NCI-H226 (cell line): Measurements from ENCODE around the gene BRD9.
"Not testable (repeated sequence)": the region's sequence is repeated elsewhere in the genome, so short reads cannot be mapped to it uniquely, and the experiment has no call there.

Experiments
- DNase-seq: peaks from one replicate; pipeline ENCODE4 v3.0.0-alpha.2; 2015

Gene BRD9

DNA sequence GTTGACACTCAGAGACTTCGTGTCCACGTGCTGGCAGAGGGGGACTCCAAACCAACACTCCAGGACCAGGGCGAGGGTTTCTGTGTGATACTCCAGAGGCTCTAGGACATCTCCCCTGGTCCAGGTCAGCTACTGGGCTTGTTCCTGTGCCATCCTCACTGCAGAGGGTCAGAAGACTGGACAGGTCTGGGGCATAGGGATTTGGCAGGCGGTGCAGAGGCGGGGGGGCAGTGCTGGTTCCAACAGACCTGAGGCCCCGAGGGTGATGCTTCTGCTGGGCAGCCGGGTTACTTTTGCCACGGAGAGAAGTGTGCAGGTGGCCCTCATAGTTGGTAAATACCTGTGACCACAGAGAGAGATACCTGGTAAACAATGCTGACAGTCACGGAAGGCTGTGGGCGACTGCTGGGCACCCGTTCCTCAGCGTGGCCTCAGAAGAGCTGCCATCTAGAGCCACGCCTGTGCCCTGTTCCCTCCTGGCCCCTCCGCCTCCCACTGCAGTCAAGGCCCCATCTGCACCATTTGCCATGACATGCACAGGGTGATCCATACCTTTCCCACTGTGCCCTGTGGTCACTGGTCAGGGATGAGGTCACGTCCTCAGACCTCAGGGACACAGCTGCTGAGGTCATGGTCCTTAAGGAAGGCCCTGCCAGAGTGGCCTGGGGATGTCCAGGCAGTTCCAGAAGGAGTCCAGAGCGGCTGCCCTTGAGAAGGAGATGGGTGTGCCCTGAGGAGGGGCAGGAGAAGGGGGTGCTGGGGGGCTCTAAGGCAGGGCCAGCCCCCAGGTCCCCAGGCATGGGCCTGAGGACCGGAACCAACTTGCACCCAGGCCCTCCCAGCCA is 30.1 kb upstream of the BRD9 start:
- no peak for DNase-seq

DNA sequence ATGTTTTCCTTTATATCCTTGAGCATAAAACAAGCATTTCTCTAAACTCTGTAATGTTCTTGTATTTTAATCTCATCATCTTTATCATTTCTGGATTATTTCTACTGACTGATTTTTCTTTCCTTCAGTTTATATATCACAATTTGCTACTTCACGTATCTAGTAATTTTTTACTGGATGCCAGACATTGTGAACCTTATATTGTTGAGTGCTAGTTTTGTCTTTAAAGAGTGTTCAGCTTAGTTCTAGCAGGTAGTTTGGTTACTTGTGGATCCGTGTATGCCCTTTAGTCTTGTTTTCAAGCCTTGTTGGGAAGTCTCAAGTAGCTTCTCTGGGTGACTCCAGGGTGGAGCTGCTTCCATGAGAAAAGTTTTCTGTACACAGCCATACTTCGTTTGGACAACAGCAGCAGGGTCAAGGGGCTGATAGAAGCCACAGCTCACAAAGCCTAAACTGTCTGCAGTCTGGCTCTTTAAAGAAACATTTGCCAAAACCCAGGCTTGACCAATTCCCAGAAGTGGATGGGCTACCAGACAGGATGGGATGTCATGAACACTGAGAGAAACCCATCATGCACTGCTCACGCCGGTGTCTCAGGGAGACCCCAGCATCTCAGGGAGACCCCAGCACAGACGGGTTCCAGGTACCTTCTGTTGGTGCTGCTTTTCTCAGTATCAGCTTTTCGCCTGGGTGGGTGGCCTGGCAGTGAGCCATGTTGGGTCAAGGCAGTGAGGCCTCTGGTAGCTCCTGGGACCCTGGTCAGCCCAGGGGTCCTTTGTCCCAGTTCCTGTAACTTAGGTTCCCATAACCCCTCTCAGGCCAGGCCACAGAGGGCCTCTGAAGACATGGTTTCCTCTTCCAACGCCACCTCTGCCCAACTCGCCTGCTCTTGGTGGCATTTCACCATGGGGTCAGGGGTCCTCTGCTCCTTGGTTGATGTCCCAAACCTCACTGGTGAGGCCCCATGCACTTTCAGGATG is 29.1 kb upstream of the BRD9 start:
- no peak for DNase-seq

DNA sequence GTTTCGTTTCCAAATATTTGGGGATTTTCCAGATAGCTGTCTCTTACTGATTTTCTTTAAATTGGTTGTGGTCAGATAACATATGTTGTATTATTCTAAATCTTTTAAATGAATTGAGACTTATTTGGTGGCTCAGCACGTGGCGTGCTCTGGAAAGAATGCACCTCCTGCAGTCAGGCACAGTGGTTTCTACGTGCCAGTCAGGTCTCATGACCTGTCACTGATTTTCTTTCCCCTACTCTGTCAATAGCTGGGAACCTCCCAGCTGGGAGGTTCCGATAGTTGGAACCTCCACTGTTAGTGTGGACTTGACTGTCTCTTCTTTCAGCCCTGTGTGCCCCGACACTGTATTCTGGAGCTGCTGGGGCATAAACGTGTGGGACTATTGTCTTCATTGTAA is 27.7 kb upstream of the BRD9 start:
- no peak for DNase-seq

DNA sequence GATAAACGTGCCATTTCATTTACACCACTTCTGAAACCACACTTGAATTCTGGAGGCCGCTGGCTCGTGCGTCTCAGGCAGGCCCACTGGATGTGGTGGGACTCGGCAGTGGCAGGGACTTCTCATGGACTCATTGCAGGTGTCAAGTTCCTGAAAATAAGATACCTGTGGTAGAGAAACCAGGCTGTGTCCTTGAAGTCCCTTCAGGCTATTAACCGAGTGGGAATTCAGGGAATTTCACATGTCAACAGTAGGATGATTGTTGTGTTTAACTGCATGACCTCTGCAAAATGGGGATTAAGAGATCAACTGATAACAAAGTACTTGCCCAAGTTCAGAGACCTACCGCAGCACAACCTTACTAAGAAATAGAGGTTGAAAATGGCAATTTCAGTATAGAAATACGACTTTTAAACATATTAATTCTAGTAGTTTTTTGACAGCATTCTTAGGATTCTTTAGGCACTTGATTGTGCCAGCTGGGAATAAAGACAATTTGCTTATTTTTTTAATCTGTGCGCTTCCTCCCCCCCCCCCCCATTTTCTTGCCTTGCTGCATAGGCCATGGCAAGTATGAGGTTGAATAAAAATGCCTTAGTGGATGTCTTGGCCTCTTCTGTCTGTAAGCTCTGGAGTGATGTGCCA is 26.9 kb upstream of the BRD9 start:
- DNase-seq = no peak

DNA sequence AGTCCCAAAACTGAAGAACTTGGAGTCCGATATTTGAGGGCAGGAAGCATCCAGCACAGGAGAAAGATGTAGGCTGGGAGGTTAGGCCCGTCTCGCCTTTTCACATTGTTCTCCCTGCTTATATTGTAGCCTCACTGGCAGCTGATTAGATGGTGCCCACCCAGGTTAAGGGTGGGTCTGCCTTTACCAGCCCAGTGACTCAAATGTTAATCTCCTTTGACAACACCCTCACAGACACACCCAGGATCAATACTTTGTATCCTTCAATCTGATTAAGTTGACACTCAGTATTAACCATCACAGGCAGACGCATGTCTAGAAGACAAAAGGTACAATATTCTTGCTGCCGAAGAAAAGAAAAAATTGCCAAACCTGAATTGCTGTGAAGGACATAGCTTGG is 26.1 kb upstream of the BRD9 start:
- DNase-seq = not testable (repeated sequence)

DNA sequence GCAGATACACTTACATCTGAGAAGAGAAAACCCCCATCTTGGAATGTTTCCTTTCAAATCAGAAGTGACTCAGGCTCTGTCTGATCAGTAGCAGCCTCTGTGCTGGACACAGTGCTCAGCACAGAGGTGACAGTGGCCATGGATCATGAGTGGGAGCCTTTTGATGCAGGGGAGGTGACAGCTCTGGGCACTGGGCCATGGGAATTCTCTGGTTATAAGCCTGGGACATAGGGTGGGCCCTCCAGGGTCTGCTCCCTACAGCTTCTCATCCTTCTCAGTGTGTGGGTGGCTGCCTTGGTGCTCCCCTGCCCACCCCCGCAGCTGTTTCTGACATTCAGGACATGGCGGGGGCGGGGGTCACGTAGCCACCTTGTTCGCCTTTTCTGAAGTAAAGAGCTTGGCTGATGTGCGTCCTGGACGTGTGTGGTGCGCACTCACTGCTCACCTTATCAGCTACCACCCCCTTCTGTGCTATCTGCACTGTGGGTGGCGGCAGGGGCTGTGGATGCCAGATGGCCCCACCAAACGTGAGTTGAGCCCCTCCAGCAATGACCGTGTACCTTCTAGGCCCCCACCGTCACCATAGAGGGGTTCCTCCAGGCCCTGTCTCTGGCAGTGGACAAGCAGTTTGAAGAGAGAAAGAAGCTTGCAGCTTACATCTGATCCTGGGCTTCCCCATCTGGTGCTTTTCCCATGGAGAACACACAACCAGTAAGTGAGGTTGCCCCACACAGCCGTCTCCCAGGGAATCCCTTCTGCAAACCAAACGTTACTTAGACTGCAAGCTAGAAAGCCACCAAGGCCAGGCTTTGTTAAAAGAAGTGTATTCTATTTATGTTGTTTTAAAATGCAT is 24.1 kb upstream of the BRD9 start:
- DNase-seq = no peak

DNA sequence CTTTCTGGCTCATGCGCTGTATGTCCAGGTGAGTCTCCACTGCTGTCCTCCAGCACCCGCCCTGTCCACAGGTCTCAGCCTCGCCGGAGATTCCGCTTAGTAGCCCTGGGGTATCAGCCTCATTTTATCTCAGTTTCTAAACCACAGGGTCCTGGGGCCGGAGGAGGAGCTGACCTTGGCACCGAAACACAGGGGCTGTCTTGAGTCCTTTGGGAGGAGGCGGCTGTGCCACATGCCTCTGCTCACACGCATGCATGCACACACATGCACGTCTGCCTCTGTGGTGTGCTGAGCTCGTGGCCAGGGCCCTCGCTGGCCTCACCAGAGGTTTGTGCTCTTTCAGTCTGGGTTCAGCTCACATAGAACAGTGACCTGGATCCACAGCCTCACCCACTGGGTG is 23.3 kb upstream of the BRD9 start:
- no peak for DNase-seq

DNA sequence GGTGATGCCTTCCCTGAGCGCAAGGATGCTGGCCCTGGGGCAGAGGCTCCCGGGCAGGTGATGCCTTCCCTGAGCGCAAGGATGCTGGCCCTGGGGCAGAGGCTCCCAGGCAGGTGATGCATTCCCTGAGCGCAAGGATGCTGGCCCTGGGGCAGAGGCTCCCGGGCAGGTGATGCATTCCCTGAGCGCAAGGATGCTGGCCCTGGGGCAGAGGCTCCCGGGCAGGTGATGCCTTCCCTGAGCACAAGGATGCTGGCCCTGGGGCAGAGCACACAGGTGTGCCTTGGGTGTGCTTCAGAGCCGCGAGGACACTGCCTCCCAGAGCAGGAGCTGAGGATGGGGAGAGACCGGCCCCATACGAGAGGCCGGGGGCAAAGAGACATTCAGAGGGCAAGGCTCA is 22.7 kb upstream of the BRD9 start:
- DNase-seq = not testable (repeated sequence)

DNA sequence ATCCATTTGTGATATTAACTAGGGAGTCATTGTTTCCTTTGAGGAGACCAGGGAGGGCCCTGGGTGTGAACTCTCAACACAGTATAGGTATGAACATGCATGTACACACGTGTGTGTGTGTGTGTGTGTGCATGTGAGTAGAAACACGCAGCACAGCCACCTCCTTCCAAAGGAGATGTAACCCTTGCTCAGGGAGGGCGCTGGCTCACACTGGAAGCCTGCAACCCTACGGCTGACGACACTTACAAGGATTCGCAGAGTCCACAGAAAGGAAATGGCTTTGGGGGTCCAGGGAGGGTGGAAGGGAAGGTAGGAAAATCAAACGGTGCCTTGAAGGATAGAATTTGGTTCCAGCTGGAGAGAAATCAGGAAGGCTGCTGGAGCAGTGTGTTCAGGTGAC is 22.0 kb upstream of the BRD9 start:
- no peak for DNase-seq

DNA sequence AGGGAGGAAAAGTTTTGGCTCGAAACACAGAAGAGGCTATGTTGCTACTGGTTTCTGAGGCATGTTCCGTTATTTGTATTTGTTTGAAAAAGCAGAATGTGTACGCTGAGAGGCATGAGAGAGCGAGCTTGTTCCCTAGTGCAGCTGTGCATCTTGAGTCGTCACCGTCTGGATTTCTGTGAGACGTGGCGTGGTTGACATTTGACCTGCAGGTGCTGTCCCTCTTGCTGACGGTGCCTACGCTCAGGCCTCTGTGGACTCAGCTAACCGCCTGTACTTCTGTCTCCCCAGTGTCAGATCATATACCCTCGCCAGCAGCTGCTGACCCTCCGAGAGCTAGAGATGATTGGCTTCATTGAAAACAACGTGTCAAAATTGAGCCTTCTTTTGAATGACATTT is 21.6 kb upstream of the BRD9 start:
- DNase-seq = no peak

DNA sequence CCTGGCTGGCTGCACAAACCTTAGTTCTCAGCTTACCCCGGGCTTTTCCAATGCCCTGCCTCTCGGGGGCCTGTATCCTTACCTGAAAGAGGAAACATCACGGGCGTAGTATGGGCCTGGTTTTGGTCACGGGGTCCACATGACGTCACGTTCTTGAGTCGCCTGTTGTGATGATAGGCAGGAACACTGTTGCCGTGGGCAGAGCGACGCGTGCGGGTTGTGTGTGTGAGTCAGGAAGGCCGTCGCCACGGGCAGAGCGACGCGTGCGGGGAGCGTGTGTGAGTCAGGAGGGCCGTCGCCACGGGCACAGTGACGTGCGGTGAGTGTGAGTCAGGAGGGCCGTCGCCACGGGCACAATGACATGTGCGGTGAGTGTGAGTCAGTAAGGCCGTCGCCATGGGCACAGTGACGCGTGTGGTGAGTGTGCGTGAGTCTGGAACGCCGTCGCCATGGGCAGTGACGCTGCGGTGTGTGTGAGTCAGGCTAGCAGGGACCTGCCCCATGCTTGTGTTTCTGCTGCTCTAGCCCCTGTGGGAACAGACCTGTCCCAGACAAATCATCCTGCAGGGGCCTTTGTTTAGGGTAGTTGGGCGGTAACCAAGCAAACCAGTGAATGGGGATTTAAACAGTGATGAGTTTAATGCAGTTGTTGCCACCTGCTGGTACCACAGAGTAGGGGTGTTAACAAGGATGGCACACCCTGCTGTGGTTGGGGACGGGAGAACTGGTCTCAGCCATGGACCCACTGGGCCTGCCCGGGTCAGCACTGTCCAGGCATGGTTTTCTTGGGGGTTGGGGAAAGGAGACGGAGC is 19.9 kb upstream of the BRD9 start:
- peak; percentile 71 for DNase-seq

DNA sequence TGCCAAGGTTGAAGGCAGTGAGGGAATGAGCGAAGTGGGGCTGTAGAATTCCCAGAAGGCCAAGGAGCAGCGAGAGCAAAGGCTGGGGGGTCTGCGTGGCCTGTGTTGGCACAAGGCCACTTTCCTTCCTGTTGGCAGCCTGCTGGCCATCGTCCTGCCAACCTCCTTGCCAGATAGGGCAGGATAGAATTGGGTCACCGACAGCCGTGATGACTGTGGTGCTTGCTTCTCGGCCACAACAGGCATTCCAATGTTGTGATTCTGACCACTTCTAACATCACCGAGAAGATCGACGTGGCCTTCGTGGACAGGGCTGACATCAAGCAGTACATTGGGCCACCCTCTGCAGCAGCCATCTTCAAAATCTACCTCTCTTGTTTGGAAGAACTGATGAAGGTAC is 19.0 kb upstream of the BRD9 start:
- DNase-seq = no peak

DNA sequence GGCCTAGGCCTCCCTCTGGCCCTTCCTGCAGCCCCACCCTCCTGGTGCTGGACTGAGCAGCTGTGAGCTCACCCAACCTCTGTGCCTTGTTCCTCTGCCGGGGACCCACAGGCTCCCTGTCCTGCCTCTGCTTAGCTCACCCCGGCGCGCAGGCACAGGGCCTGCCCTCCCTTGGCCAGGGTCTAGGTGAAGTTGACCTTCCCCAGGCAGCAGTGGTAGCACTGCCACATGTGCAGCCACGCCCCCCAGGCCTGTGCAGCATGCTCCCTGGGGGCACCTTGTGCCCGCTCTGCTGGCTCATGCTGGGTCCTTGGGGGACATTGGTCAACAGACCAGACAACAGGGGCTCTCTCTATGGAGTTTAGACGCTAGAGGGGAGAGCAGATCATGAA is 18.2 kb upstream of the BRD9 start:
- no peak for DNase-seq

DNA sequence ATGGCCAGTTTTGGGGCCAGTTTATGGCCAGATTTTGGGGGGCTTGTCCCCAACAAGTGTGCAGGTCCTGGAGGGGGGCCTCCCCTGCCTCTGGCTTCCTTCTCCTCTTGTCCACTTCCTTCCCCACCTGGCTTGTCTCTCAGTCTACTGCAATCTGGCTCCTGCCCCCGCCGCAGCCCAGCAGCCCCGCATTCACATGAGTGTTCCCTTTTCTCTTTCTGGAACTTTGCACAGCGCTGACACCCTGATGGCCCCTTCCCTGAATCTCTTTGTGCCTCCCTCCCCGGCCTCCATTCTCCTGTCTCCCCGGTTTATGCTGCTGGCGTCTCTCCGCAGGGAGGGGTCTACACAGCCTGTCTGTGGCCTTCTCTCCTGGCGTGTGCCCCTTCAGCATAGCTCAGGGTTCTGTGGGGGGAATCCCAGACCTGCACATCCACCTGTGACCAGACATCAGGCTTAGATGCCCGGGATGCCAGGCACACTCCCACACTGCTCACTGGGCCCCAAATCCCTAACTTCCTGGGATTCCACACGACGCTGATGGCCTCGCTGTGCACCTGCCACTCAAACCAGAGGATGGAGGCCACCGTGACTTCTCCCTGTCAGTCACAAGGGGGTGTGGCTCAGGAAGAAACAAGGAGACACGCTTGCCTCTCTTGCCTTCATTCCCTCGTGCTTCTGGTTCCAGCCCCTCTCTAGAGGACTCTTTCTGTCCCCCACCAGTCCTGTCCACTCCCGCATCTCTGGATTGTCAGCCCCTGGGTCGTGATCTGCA is 17.6 kb upstream of the BRD9 start:
- DNase-seq = no peak

DNA sequence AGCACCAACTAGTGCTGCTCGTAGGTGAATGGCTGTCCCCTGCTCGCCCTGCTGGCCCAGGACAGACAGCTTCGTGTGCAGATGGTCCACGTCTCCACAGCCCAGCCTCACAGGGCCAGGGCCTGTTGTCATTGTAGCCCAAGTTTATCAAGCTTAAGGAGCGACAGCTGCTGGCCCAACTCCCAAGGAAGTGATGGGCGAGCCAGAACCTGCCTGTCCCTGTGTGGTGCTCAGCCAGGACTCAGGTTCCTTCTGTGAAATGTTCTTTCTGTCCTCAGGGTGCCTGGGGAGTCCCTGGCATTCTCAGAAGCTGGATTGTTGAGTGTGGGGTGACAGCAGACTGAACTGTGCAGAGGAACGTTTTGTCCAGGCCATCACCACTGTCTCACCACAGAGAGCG is 16.5 kb upstream of the BRD9 start:
- no peak for DNase-seq

DNA sequence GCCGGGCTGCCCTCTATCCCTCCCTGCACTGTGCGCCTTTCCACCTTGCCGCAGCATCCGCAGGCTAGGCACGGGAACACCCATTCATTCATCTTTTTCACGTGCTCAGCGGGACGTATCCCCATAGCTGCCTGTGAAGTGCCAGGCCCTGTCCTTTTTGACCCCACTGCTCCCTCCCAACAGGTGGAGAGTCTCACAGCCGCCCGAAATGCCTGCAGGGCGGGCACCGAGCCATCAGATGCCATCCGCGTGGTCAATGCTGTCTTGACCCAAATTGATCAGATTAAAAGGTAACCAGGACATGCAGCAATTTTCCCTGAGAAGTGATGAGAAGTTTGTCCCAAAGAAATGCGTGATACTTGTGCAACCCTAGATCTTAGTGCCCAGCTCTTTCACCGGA is 15.6 kb upstream of the BRD9 start:
- DNase-seq = no peak

DNA sequence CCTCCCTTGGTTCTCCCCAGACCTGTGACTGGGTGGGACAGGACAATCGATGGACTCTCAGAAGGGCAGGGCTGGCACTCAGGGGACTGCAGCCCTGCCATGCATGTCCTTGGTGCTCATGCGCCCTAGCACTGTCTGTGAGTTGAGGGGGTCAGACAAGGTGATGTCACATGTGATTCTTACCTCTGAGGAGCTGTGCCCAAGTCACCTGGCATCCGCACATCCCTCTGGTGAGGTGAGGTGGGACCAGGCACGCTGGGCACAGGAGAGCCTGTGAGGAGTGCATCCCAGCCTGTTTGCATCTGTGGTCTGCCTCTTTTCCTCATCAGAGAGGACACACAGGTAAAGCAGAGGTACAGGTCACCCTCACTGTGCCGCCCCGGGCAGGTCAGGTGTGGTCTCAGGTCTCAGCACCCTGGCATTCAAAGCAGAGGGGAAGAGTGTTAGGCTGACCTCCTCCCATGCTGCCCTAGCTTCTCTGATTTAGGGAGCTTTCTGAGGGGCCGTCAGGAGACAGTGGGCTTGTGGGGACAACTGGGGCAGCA is 14.8 kb upstream of the BRD9 start:
- DNase-seq = no peak

DNA sequence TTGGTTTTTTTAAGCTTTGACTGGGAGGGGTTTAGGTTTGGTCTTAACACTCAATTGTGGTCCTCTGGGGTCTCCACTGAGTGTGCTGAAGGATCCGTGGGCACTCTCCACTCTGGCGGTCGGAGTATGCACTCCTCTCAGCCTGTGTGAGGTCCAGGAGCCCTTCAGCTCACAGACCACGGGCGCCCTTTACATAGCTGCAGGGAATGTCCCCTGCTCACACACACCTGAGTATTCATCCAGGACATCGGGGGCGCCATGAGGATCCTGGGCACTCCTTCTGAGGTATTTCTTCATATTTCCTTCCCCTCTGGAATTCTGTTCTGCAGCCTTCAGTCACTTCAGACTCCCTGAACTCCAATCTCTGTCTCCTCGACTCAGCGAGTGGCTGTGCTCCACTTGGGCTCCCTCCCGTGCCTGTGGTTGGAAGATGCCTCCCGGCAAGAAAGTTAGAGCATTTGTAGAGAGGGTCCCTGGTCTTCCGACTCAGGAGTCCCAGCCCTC is 12.6 kb upstream of the BRD9 start:
- DNase-seq = no peak

DNA sequence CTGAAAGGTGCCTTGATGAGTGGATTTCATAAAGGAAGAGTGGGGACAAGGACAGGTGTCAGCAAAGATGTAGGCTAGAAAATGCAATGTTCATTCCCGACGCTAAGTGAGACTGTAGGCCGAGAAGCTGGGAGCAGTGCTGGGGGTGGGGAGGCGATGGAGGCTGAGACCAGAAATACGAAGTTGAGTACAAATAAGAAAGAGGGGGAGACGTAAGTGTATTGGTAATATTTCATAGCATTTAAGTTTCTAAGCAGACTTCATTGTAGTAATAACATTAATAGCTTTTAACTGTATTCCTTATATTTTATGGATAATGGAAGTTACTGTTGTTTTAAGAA is 11.1 kb upstream of the BRD9 start:
- no peak for DNase-seq

DNA sequence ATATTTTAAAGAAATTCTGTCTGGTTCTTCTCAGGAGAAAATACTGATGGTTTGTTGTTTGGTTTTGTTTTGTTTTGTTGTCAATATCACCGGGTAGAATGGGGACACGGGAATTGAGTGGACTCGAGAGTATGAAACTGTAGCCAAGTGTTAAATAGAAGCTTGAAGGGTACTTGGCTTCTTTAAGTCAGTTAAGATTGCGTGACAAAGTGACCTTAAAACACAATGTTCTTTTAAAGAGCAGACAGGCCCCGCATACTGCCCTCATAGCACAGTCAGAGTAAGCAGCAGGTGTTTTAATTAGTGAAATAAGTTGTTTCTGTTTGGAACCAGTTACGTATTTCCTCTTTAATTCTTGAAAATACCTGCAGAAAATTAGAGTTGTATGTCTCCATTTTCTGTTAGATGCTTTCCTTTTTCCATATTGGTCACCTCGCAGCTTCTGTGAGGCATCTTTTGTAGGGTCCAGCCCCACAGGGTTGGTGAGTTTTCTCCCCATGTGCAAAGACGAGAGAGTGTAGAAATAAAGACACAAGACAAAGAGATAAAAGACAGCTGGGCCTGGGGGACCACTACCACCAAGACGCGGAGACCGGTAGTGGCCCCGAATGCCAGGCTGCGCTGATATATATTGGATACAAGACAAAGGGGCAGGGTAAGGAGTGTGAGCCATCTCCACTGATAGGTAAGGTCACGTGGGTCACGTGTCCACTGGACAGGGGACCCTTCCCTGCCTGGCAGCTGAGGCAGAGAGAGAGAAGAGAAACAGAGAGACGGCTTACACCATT is 9.7 kb upstream of the BRD9 start:
- no peak for DNase-seq
